HG02884 (cell line): ENCODE measurements around the gene PKP1.
"Not testable (repeated sequence)": the region's sequence is repeated elsewhere in the genome, so short reads cannot be mapped to it uniquely, and the experiment has no call there.

Experiments used
- ATAC-seq: cut with Tn5 transposase; IDR thresholded peaks from one replicate; pipeline ENCODE4 v1.9.1; 2021; ENCODE audit warnings: mild to moderate bottlenecking, moderate library complexity; ENCODE audit not compliant: unreplicated experiment

The PKP1 gene, protein sequence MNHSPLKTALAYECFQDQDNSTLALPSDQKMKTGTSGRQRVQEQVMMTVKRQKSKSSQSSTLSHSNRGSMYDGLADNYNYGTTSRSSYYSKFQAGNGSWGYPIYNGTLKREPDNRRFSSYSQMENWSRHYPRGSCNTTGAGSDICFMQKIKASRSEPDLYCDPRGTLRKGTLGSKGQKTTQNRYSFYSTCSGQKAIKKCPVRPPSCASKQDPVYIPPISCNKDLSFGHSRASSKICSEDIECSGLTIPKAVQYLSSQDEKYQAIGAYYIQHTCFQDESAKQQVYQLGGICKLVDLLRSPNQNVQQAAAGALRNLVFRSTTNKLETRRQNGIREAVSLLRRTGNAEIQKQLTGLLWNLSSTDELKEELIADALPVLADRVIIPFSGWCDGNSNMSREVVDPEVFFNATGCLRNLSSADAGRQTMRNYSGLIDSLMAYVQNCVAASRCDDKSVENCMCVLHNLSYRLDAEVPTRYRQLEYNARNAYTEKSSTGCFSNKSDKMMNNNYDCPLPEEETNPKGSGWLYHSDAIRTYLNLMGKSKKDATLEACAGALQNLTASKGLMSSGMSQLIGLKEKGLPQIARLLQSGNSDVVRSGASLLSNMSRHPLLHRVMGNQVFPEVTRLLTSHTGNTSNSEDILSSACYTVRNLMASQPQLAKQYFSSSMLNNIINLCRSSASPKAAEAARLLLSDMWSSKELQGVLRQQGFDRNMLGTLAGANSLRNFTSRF

DNA sequence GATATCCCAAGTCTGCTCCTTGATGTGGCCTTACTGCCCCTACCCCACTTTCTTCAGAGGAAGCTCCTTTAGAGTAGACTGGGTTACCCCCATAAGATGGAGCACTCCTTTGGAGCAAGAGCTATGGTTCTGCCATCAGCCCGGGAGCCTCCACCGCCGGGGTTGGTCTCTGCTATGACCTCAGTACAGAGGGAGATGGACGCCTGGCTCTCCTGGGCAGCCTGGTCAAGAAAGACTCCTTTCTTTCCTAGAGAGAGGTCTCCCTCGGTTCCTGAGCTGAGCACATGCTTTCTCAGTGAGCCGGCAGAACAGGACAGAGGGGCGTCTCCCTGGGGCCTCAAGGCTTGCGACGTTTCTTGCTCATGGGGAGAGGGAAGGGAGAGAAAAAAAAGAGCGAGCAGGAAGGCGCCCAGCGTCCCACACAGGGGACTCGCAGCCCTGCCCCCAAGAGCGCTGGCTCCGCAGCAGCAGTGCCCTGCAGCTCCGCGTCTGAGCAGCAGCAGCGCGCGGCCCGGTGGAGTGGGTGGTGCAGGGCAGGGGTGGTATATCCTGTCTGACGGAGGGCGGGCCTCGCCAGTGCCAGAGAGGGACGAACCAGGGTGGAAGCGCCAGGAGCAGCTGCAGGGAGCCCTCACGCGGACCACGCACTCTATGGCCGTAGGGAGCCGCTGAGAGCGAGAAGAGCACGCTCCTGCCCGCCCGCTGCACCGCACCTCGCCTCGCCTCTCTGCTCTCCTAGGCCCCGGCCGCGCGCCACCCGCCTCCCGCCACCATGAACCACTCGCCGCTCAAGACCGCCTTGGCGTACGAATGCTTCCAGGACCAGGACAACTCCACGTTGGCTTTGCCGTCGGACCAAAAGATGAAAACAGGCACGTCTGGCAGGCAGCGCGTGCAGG is at the start of gene PKP1:
TSS of gene PKP1 (plus strand) at position 576 of the 899 bp plus-strand sequence. CDS start at position 773, 197 bp downstream.
- ATAC-seq = no peak

DNA sequence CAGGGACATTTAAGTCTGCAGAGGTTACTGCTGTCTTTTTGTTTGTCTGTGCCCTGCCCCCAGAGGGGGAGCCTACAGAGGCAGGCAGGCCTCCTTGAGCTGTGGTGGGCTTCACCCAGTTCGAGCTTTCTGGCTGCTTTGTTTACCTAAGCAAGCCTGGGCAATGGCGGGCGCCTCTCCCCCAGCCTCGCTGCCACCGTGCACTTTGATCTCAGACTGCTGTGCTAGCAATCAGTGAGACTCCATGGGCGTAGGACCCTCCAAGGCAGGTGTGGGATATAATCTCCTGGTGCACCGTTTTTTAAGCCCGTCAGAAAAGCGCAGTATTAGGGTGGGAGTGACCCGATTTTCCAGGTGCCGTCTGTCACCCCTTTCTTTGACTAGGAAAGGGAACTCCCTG is 43.7 kb upstream of the PKP1 start:
- not testable (repeated sequence) for ATAC-seq

DNA sequence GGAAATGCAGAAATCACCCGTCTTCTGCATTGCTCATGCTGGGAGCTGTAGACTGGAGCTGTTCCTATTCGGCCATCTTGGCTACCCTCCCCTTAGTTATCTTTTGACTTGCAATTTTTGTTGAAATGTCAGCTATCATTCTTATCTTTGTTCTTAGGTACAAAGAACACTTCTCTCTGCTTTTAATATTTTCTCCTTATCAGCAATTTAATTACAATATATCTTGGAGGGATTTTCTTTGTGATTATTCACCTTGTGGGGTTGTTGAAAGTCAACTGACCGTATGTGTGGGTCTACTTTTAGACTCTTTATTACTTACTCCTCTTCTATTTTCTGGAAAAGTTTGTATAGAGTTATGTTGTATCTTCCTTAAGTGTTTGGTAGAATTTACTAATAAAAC is 43.1 kb upstream of the PKP1 start:
- ATAC-seq = no peak

DNA sequence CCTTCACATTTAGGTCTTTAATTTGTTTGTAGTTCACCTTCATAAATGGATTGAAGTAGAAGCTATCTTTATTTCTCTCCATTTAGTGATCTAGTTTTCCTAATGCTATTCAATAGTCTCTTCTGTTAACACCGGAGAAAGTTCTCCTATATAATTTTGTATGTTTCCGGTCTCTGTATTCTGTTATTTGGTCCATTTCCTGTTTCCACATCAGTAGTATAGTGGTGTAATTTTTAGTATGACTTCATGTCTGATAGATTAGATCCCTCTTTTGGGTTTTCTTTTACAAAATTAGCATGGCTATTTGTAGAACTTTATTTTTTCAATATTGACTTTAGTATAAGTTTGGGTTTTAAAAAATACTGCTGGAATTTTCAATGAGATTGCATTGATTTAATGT is 41.6 kb upstream of the PKP1 start:
- no peak for ATAC-seq

DNA sequence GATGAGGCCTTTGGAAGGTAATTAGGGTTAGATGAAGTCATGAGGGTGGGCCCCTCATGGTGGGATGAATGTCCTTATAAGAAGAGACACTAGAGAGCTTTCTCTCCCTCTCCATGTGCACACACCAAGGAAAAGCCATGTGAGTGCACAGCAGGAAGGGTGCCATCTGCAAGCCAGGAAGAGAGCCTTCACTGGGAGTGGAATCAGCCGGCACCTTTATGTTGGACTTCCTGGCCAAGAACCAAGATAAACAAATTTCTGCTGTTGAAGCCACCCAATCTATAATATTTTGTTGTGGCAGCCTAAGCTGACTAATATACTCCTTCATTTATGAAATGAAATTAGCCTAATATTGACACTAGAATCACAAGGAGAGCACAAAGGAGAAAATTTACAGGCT is 38.2 kb upstream of the PKP1 start:
- no peak for ATAC-seq

DNA sequence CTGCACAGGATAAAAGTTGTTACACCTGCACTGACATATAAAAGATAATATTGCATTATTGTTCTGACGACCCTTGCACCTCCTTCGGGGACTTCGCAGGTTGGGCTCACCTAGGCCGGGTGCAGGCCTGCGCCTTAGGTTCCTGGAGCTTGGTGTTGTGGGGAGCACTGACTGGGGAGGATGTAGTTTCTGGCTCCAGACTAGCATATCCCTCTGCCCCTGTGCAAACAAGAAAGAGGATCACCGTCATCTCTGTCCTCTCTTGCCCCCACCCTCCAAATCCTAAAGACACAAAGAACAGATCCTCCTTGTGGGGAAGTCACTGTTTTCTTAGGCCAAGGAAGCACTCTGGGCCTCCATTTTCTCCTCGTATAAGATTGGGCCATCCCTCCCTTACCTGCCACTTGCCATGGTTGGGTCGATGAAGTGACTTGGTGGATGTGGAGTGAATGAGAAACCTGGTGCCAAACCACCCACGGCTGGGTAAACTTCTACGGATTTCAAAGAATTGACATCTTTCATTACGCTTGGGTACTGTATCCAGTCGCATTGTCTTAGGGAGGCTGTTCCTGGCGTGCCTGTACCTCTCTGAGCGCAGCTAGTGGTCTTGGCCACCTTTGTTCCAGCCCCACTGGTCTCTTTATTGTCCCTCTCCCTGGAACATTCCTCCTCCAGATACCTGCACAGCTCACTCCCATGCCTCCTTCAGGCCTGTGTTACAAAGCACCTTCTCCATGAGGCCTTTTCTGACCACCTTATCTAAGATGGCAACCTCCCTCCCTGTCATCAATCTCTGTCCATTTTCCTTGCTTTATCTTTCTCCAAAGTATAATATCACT is 34.4 kb upstream of the PKP1 start:
- no peak for ATAC-seq

DNA sequence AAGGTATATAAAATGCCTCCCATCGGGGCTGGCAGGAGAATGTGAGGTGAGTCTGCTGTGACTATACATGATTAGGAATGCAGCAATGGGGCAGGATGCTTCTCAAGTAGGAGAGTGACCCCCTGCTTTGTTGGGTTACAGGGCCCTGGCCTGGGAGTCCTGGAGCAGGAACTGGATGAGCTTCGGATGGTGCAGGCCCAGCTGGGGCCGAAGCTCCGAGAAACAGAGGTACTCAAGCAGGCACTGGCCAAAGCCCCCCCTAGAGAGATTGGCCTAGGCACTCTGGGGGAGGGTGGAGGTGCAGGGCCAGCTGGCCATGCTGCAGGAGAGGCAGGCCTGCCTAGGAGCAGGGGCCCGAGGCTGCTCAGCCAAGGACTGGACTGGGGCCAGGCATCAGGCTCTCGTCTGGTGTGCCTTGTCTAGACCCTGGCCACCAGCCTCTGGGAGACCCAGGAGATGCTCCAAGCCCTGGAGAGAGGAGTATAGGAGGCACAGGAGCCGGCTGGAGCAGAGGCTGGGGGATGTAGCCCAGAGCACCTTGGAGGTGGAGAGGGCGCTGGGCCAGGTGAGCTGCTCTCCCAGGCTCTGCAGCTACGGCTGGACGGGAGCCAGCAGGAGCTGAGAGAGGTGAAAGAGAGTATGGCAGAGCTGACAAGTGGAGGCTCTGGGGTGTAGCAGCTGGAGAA is 32.8 kb upstream of the PKP1 start:
- no peak for ATAC-seq

DNA sequence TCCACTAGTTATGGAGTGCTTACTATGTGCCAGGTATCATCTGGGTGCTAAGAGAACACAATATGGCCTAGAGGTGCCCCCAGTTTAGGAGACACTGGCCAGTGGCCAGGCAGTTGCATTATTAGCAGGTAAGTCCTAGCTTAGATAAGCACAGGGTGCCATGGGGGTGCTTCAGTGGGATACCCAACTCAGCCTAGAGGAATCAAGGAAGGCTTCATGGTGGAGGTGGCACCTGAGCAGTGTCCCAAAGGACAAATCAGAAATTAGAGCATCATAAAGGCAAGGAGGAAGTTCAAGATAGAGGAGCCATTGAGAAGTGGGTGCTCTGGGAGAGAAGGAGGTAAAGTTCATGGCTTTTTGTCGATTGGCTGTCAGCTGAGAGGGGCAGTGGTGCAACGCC is 31.9 kb upstream of the PKP1 start:
- no peak for ATAC-seq

DNA sequence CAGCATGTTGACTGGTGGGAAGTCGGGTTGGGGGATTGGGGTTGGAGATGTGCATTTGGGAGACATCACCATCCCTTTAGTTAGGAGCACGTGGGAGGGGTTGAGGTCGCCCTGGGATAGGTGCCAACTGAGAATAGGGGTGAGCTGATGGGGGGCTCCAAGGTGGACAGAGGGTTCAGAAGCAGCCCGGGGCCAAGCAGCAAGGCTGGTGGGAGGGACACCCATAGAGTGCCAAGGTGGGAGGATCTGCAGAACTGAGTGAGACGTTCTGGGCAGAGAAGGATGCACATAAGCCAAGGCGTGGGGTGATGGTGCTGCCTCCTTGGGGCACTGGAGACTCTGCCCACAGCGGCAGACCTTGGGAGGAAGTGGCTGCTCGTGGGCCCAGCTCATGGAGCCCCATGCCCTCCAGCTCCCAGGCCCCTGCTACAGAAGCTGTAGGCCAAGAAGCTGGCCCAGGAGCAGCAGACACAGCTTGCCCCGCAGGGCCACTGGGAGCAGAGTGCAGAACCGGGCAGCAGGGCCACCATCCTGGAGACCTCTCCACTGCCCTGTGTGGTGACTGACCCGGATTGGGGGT is 31.4 kb upstream of the PKP1 start:
- ATAC-seq = no peak

DNA sequence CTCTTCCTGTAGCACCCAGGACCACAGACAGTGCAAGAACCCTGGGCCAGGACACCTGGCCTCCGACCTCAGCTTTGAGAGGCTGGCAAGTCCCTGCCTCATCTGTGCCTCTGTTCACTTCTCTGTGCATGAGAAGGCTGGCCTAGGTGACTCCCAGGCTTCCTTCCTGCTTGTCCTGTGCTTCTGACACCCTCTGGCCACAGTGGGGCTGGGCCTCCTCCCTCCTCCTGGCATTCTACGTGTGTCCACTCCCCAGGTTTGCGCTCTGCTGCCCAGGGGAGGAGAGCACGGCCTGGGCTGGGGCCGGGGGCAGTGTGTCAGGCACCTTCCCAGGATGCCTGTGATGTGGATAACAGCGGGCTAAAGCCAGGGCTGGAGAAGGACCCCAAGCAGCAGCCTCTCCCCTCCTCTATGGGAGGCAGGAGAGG is 30.3 kb upstream of the PKP1 start:
- no peak for ATAC-seq

DNA sequence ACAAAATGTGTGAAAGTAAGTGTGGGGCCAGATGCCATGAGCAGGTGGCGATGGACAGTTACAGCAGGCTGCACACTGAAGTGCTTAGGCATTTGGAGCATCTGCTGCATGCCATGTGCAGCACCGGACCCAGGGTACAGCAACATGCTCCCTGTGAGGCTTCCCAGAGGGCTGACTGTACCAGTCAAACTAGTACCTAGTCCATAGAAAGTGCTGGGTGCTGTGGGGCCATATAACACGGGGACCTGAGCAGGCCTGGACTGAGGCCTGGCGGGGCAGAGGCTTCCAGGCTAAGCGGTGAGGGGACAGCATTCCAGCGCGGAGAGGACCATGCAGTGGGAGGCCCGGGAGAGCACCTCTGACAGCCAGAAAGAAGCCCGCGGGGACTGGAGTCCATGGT is 29.9 kb upstream of the PKP1 start:
- ATAC-seq = no peak

DNA sequence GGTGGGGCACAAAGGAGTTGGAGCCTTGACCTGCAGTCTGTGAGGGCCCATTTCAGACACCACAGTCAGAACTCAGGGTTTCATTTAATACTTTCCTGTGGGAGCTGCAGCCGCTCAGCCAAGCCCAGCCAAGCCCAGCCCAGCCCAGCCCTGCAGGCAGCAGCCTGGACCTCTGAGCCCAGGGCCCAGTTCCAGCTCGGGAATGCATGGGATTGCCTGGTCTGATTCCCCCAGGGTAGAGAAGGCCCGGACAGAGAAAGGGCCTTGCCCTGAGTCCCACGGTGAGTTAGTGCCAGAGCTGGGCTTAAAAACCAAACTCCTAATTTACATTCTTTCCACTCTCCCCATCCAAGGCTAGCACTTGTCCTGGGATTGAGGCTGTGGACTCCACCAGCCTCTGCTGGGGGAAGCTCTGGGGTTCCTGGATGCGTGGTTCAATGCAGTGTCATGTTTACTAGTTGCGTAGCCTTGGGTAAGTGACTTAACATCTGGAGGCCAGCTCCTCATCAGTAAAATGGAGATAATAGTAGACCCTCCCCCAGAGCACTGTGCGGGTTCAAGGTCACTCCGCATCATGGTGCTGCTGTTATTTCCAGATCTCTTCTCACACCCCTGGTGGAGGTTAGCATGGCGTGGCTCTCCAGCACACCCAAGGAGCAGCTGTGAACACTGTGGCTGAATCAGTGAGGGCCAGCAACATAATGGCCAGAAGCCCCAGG is 29.2 kb upstream of the PKP1 start:
- no peak for ATAC-seq

DNA sequence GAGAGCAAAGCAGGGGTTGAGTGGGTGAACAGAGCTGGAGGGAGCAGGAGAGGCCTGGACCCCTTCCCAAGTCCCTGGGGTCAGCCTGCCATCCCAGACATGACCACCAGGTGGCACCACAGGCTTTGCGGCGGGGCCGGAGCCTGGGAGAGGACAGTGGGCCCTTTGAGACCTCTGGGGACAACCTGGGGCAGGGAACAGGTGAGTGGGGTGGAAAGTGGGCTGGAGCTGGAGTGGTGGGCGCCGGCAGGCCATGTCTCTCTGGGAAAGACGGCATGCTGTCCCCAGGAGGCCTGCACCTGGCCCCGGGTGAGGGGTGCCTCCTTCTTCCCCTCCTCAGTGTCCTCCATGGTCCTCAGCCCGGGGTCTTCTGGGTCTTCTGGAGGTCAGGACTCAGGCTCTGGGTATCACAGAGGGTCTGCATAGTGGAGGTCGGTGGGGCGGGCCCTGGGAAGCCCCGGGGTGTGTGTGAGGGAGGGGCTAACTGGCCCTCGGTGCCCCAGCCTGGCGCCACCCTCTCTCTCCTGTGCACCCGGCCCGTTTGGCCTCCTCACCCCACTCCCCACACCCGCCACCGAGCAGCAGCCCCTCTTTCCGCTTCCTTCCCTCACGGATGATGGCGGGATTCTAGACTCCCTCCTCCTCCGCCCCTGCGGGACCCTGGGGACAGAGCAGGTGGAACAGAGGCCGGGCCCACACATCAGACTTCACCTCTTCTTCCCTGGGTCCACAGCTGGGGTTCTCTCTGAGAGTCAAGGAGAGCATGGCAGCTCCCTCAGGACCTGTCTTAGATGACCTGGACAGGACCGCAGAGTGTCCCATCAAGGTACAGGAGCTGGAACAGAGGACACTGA is 28.5 kb upstream of the PKP1 start:
- ATAC-seq = no peak

DNA sequence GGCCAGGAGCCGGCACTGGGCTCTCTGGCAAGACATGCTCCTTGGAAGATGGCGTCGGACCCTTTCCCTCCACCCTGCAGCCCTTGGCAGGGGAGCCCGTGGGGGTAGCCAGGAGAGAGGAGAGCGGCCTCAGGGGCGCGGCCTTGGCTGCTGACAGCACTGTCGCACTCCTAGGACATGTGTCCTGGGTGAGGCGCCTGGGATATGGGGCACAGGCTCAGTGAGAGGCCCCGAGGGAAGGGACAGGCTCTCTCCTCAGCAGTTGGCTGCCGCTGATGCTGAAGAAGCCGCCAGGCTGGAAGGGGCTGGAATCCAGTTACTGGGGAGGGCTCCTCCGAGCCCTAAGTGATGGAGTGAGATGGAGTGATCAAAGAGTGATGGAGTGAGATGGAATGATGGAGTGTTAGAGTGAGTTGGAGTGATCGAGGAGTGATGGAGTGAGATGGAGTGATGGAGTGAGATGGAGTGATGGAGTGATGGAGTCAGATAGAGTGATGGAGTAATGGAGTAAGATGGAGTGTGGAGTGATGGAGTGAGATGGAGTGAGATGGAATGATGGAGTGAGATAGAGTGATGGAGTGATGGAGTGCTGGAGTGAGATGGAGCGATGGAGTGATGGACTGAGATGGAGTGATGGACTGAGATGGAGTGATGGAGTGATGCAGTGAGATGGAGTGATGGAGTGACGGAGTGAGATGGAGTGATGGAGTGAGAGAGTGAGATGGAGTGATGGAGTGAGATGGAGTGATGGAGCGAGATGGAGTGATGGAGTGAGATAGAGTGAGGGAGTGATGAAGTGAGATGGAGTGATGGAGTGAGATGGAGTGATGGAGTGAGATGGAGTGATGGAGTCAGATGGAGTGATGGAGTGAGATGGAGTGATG is 27.6 kb upstream of the PKP1 start:
- ATAC-seq = no peak

DNA sequence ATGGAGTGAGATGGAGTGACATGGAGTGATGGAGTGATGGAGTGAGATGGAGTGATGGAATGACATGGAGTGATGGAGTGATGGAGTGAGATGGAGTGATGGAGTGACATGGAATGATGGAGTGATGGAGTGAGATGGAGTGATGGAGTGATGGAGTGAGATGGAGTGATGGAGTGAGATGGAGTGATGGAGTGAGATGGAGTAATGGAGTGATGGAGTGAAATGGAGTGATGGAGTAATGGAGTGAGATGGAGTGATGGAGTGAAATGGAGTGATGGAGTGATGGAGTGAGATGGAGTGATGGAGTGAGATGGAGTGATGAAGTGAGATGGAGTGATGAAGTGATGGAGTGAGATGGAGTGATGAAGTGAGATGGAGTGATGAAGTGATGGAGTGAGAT is 25.2 kb upstream of the PKP1 start:
- not testable (repeated sequence) for ATAC-seq

DNA sequence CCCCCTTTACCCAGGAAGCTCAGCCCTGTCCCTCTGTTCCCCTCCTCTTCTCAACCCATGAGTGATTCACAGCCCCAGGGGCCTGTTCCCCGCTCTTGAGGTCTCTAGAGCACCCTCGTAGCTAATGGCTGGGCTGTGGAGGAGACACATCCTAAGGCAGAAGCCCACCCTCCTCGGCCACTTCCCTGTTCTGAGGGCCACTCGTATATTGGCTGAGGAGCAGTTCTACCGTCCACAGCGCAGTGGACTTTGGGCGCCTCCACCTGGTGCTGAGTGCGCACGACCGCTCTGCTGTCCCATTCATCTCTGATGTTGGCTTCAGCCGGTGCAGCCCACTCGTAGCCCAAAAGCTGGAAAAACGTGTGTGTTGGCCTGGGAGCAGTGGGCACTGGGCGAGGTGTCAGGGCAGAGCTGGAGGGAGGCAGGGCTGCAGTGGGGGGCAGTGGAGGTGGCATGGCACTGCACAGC is 24.5 kb upstream of the PKP1 start:
- ATAC-seq = no peak
